GM18868 (cell line): Measurements from ENCODE around the gene LYPD6B.

ENCODE experiments used
- ATAC-seq: cut with Tn5 transposase; IDR thresholded peaks from one replicate; pipeline ENCODE4 v1.9.1; 2021; ENCODE audit warnings: mild to moderate bottlenecking, moderate library complexity; ENCODE audit not compliant: unreplicated experiment

LYPD6B gene

DNA sequence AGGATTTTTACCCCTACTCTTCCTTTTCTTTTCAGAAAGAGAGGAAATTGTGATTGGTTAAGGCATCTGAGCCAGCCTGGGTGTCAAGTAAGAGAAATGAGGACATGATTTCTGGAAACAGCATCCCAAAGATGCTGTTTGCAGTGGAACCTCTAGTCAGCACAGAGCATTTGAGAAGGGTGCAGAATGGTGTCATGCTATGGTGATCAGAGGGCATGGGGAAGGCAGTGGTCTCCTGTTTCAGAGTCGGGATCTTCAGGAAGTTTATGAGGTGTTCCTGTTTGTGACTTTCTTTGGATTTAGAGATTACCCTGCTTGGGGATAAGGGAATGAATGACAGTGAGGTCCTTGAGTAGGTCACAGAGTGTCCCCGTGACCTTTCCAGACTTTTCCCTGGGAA is 117.5 kb downstream of the LYPD6B start:
- no peak for ATAC-seq

DNA sequence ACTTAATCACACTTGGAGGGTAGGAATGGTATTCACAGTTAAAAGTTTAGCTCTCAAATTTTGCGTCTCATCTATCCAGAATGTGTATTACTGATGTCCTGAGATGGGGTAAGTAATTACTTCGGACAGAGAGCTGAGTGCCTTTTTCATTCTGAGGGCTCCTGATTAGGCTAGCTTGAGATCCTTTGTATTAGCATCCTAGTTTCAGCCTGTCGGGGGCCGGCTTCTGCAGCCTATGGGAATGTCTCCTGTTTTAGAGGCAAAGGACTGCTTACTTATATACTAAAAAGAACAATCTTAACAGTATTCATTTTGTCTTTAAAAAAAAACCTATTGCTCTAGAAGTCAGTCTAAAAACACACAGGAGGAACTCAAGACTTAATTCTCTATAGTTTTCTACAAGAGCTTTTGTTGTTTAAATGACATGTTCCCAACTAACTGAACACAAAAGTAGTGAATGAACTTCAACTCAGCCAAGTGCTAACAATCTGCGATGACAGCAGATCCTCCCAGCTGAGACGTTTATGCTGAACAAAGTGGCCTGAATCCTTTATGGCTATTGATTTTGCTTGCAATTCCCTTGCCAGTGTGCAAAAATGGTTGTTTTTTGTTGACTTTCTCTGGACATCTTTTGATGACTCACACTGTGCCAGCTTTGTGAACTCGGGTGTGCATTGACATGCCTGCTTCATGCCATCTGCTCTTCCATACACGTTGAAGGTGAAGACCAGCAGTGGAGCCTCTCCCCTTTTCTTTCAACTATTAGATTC is 118.7 kb downstream of the LYPD6B start:
- ATAC-seq: no peak

DNA sequence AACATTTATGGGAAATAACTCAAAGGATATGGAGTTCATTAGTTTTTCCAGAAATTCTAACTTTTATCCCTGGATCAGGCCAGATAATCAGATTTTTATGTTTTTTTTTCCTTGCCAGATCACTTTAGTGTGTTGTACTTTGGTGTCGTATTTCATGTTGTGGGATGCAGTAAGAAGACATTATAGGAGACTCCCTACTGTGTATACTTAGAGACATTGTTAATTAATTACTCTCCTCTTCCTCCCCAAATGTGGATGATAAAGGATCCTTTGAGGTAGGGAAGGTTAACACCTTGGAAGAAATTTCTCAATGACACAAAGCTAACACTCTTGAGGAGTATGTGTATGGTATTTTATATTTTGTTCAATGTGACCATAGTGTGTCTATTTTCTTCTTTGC is 120.5 kb downstream of the LYPD6B start:
- no peak for ATAC-seq

DNA sequence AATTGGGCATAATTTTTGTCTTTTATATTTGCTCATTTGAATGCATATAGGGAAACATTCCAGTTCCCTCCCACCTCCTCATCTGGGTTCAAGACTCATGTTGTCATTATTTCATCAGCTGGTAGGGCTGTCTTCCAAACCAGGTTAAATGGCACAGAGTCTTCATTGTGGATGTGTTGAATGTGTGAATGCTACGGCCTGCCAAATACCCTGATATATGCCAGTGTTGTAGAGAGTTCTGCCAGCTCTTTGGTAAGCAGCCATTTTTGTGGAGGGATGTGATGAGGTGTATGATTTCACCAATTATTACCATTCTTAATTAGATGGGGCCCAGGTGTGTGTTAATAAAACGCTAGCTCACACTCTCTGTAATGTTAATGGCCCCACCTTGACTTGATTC is 121.7 kb downstream of the LYPD6B start:
- no peak for ATAC-seq

DNA sequence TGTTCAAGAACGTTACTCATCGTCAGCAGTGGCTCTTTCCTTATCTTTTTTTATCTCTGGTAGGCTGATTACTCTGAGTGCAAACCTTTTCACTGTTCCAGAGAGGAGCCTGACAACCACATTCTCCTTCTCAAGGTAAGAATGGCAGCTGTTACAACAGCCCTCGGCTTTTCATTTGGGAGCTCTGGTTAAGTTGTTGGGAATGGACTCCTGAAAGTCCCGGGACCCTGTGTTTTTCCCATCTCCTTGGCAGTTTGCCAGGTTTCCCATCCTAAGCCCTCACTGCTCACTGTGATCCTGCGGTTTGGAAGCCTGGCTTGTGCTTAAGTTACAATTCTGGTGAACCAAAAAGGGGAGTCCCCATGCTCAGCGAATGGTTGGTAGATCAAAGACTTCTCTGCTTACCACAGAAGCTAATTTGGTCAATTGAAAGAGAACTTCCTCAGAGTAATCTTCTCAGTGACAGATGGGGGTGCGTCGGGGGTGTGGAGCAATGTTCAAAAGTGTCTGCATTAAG is 122.3 kb downstream of the LYPD6B start:
- ATAC-seq: peak; percentile 100

DNA sequence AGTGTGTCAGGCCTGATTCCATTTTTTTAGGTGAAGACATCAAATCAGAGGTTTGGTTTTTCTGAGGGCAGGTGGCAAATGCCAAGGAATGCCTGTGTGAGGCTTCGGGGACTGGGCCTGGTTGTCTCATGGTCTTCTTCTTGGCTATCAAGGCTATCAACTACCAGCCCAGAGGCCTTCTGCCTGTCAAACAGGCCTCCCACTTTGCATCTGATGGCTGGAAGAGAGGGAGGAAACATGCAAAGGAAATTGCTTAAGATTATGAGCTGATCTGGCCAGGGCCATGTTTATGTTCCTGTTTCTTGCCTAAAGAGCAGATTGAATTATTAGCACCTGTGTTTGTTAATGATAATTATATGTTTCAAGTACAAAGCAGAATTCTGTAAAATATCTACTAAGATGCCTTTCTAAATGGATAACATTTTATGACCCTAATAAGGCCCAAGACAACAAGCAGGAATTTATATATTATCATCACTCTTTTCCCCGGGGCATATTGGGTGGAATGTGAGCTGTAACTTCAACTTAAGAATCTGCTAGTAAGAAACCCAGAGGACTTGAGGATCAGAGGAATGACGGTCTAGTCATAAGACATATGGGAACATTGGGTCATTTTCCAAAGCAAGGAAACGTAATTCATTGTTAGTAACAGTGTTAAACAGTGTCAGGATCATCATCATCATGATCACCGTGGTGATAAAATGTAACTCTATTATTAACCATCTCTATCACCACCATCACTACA is 123.2 kb downstream of the LYPD6B start:
- no peak for ATAC-seq

DNA sequence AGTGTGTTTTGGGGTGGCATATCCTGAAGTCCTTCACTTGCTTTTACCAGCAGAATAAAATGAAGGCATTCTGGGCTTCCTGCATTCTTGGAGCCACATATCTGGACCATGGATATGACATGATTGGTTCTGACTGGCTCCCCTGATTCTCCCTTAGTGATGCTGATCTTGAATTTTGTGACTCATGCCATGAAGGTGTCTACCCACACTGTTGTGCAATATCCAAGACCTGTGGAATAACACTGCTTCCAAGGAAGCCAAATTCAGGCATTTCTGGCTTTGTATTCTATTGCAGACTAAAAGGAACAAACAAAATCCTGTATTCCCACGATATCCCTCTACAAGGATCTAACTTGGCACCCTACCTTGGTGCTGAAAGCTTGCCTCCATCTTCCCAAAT is 125.8 kb downstream of the LYPD6B start:
- ATAC-seq: no peak

DNA sequence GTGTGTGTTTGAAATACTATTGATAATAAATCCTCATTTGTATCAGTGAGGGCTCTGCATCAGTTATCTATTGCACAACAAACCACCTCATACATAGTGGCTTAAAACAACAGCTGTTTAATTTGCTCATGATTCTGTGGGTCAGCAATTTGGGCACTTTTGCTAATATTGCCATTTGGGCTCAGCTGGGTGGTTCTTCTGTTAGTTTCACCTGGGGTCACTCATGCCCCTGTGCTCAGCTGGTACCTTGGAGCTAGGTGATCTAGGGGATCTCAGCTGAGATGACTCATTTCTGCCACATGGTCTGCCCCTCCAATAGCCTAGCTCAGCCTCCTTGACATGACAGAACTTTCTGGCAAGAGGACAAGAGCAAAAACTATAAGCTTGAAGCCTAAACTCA is 126.3 kb downstream of the LYPD6B start:
- no peak for ATAC-seq

DNA sequence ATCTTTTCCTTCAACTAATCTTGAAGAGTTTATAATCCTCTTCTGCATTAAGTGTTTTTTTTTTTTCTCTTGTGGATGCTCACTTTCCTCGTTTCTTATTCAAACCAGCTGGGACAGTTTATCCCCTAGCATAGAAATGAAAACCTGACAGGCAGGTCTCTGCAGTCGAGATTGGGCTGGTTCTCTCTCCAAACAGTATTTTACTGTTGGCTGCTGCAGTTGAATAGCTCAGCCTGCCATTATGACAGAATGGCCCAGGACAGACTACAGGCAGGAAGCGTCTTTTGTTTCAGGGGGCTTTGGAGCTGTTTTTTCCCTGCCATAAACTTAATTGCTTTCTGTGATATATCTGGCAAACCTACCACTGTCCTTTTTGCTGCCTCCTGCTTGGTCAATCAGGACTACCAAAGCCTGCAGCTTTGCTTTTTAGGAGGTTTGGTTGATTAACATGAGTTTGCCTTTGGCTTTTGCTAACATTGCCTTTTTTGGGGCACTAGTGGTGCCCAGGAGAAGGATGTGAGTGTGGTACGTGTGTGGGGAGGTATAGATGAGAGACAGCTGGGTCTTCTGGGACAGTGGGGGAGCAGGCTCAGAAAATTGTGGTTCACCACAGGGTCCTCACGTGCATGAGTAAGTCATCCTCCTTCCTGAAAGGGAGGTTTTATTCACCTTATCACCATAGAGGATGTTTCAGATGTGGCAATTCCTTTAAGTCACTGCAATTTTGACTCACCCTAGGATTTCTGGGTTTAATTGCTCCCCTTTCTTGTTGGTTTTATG is 128.7 kb downstream of the LYPD6B start:
- peak; percentile 97 for ATAC-seq

DNA sequence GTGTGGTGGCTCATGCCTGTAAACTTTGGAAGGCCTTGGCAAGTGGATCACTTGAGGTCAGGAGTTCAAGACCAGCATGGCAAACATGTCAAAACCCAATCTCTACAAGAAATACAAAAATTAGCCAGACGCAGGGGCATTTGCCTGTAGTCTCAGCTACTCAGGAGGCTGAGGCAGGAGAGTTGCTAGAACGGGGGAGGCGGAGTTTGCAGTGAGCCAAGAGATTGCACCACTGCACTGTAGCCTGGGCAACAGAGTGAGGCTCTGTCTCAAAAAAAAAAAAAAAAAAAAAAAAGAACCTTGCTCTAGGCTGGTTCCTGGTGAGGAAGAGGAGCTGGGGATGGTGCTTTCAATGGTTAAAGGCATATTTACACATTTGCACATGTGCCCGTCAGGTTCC is 129.4 kb downstream of the LYPD6B start:
- ATAC-seq: no peak

DNA sequence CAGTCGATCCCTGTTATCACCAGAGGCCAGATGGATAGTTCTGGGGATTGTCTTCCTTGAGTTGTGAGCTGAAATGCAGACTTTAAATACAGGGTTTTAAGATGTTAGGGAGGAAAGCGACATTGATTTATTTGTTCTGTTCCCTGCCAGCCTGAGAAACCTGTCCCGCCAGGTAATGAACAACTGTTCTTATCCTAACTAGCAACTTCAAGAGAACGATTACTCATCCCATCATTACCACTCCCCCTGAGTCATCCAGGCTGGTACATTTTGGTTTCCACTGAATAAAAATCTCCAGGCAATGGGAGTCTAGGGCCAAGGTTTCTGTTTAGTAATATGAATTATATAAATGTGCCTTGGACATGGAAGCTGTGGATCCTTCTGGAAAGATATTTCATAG is 131.2 kb downstream of the LYPD6B start:
- no peak for ATAC-seq

DNA sequence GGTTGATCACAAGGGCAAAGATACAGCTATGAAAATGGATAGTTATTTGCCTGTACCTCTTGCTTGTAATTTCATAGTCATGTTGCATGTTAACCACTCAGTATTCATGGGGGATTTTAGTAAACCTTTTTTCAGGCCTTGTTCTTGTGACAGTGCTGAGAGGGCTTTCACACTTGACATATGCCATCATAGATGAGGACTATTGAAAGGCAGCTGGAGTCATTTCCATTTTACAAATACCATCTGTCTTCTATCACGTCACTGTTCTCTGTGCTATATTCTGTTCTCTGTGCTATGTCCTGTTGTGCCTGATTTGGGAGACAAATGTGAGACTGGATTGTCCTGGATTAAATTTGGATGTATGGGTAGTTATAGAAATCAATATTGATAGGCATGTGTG is 131.7 kb downstream of the LYPD6B start:
- ATAC-seq: no peak

DNA sequence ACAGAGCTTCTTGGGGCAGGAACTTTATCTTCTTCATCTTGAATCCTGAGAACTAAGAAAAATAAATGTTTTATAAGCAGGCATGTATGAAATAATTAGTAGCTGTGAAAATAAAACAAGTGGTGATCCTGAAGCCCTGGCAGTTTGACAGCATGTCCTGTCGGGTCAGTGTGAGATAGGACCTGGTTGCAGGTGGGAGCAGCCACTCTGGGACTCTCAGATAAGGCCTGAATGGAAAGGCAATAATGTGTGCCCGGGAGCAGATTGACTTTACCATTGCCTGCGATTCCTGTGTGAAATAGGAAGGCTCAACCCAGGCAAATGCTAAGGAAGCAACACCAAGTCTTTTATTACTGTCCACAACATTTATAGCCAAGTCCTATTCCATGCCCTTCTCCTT is 132.4 kb downstream of the LYPD6B start:
- no peak for ATAC-seq

DNA sequence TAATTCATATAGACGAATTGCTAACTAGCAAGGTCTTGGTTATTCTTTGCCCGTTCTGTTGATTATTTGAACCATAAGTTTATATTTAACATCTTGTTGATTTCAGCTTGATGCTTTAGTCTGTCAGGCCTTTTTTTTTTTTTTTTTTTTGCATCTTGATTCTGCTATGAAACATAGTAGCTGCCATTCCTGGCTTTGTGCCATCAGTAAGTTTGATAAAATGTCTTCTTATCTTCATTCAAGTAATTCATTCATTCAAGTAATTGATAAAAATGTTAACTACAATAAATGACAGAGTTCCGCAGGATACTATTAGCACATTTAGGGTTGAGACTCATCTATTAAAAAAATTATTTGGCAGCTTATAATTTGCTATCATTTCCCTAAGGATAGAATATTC is 134.7 kb downstream of the LYPD6B start:
- no peak for ATAC-seq

DNA sequence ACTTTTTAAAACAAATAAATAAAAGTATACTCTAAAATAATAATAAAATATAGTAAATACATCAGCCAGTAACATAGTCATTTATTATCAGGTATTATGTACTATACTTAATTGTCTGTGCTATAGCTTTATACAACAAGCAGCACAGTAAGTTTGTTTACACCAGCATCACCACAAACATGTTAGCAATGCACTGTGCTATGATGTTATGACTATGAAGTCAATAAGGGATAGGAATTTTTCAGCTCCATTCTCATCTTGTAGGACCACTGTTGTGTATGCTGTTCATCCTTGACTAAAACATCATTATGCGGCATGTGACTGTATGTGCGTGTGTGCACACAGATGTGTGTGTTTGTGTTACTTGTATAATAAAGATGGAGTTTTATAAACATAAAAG is 137.5 kb downstream of the LYPD6B start:
- ATAC-seq: no peak

DNA sequence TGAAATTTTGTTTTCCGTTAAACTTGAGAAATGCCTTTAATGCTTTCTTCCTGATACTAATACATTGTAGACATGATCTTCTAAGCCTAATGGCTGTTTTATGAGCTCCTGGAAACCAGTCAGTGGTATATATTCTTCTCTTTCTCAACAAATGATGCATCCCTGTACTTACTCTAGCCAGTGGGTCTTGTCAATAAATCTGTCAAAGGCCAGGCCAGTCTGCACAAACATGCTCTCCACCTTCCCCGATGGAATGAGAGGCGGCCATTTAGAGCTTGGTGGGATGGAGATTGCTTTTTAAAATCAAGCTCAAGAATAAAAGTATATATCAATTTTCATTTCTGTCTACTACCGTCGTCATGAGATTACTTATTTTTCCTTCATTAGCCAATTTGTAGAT is 140.1 kb downstream of the LYPD6B start:
- no peak for ATAC-seq

DNA sequence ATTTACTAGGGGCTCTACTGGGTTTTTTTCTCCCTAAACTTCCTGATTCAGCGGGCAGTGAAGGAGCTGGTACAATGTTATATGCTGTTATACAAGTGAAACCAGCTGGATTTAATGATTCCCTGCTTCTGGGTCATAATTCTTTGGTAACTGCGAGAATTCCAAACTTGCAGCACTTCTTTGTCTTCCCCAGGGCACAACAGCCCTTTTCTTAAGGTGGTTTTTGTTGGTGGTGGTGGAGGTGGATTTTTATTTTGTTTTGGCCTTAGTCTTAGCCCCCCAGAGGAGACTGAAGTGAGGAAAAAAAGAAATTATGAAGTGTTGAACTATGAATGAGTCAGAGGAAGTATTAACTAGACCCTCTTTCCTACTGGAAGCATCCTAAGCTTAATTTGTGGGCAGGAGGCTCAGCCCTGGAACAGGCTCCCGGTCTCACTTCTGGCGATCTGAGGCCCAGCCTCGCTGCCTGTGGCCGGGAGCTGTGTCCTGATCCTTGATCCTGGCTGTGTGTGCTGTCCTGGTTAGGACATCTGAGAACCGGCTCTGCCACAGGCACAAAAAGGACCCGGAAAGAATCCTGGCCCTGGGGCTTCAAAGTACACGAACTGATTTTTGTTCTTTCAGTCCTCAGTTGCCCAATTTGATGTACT is 141.9 kb downstream of the LYPD6B start:
- ATAC-seq: no peak

DNA sequence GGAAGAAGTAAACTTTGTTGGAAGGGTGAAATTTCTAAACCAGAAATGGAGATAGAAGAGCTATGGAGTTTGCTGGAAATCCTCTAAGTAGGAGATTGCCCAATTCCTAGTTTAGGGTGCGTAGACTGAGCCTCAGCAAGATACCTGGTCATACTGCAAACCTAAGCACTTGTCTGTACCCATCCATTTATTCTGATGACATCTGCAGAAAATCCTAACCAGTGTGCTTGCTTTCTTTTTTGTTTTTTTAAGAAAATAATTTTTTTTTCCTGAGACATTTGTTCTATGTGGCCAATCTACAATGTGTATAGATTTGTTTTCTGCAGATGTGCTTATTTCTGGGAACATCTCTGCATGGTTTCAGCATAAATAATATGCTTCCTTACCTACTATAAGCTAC is 144.7 kb downstream of the LYPD6B start:
- ATAC-seq: no peak

DNA sequence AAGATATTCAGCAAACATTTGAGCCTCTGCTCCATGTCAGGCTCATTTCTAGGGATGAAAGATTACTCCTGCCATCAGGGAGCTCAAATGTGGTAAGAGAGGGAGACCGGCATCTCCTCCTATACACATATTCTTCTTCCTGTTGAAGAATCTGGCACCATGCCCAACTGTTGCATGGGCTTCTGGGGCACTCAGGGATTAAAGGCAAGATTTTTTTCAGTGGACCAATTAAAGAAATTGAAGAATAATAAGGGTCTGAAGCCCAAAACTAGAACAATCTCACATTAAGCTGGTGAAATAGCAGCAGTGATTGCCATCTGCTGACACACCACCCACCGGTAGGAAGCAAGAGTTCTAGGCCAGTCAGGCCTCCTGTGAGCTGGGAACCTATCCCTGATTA is 146.5 kb downstream of the LYPD6B start:
- ATAC-seq: no peak

DNA sequence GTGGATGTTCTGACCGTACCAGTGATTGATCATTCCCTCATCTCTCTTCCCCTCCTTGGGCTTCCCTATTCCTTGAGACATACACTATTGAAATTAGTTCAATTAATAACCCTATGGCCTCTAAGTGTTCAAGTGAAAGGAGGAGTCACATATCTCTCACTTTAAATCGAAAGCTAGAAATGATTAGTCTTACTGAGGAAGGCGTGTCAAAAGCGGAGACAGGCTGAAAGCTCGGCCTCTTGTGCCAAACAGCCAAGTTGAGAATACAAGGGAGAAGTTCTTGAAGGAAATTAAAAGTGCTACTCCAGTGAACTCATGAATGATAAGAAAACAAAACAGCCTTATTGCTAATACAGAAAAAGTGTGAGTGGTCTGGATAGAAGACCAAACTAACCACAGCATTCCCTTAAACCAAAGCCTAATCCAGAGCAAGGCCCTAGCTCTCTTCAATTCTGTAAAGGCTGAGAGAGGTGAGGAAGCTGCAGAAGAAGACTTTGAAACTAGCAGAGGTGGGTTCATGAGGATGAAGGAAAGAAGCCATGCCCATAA is 147.5 kb downstream of the LYPD6B start:
- no peak for ATAC-seq

DNA sequence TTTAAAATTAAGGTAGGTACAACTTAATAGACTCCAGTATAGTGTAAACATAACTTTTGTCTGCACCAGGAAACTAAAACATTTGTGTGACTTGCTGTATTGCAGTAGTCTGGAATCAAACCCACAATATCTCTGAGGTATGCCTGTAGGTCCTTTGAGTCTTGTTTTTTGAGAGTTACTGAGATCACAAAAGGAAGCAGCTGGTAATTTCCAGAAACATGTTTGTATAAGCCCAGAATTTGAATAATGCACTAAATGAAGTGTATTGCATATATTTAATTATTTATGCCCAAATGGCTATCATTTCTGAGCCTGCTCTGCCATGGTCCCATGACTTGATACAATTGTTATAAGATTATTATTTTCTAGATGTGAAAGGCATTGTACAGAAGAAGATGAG is 148.6 kb downstream of the LYPD6B start:
- ATAC-seq: no peak
